Karpas-422 (cell line): Measurements from ENCODE around the gene MPP2. TPM values are rescaled to one million over a fixed set of nuclear protein-coding genes. Genes with fewer than 3 reads are reported as not detected.

Experiments used
- DNase-seq: peaks from one replicate; pipeline ENCODE4 v3.0.0-alpha.2; 2015
- H2AFZ ChIP-seq: fragments of 200-600 bp; sonication (generic); 2 replicates; pipeline ENCODE4 v1.6.1; 2014; ENCODE audit warnings: antibody characterized with exemption, low read length, mixed read lengths
- H3K27ac ChIP-seq: fragments of 200-600 bp; sonication (generic); 2 replicates; pipeline ENCODE4 v1.5.1; 2014; ENCODE audit warnings: mild to moderate bottlenecking, low read length, moderate library complexity
- H3K27me3 ChIP-seq: fragments of 200-600 bp; sonication (generic); 2 replicates; pipeline ENCODE4 v1.6.1; 2014; ENCODE audit warnings: low read length, mixed read lengths
- H3K36me3 ChIP-seq: fragments of 200-600 bp; sonication (generic); 2 replicates; pipeline ENCODE4 v1.6.1; 2014; ENCODE audit warnings: low read length, mixed read lengths; ENCODE audit not compliant: insufficient read depth
- H3K4me1 ChIP-seq: fragments of 200-600 bp; sonication (generic); 2 replicates; pipeline ENCODE4 v1.6.1; 2014; ENCODE audit warnings: mild to moderate bottlenecking, low read length, mixed read lengths
- H3K4me2 ChIP-seq: fragments of 200-600 bp; sonication (generic); 2 replicates; pipeline ENCODE4 v1.6.1; 2014; ENCODE audit warnings: low read length, low read depth, mild to moderate bottlenecking; ENCODE audit not compliant: poor library complexity, severe bottlenecking
- H3K4me3 ChIP-seq: fragments of 200-600 bp; sonication (generic); 2 replicates; pipeline ENCODE4 v1.5.1; 2014; ENCODE audit warnings: mild to moderate bottlenecking, antibody characterized with exemption, low read length, mixed read lengths
- H3K79me2 ChIP-seq: fragments of 200-600 bp; sonication (generic); 2 replicates; pipeline ENCODE4 v1.6.1; 2014; ENCODE audit warnings: mild to moderate bottlenecking, low read length, mixed read lengths
- H3K9ac ChIP-seq: fragments of 200-600 bp; sonication (generic); 2 replicates; pipeline ENCODE4 v1.6.0; 2014; ENCODE audit warnings: low read length
- H3K9me2 ChIP-seq: fragments of 200-600 bp; sonication (generic), shearing (Covaris generic); replicated peaks from 2 replicates; pipeline ENCODE4 v1.6.0; 2014; ENCODE audit warnings: mild to moderate bottlenecking, low read length, moderate library complexity; ENCODE audit not compliant: insufficient read depth
- H3K9me3 ChIP-seq: fragments of 300-700, 200-600 bp; sonication (generic); 2 replicates; pipeline ENCODE4 v1.6.1; 2014; ENCODE audit warnings: low read length, mixed read lengths
- H4K20me1 ChIP-seq: fragments of 200-600 bp; sonication (generic); 2 replicates; pipeline ENCODE4 v1.6.1; 2014; ENCODE audit warnings: mild to moderate bottlenecking, antibody characterized with exemption, low read length, low read depth; ENCODE audit not compliant: insufficient read depth
- total RNA-seq: library from RNA; depleted of rRNA; stranded (reverse); fragments of >200 nt; shearing (Covaris generic); gene quantifications from 2 replicates; pipeline ENCODE4 v1.2.3, GENCODE V29; 2014; ENCODE audit warnings: low replicate concordance

MPP2 gene
- total RNA-seq, 1 experiment from 2014 or later: not detected

- no peak overlapping the region for H3K4me3 ChIP-seq
- no peaks in the 10 kb centered on the region for H3K9me2 ChIP-seq
- H3K9ac ChIP-seq: no peak overlapping the region
- no peak overlapping the region for H3K27ac ChIP-seq
- H4K20me1 ChIP-seq: no peaks in the 10 kb centered on the region
- H3K79me2 ChIP-seq: no peaks in the 10 kb centered on the region
- H3K27me3 ChIP-seq: no peaks in the 10 kb centered on the region
- DNase-seq: no peak
- H3K4me1 ChIP-seq: no peaks in the 10 kb centered on the region
- no peak overlapping the region for H3K4me2 ChIP-seq
- H2AFZ ChIP-seq: no peak overlapping the region
- no peaks in the 10 kb centered on the region for H3K9me3 ChIP-seq
- H3K36me3 ChIP-seq: no peaks in the 10 kb centered on the region
Observed at GRCh38 chr17:43891851-43892646, 15.3 kb downstream of the MPP2 start.

GRCh38 chr17:43890240-43890639, 17.1 kb downstream of the MPP2 start:
- no peaks in the 10 kb centered on the region for H3K4me1 ChIP-seq

GRCh38 chr17:43888548-43888947, 18.8 kb downstream of the MPP2 start:
- H3K4me2 ChIP-seq: no peak overlapping the region
- no peak overlapping the region for H3K9ac ChIP-seq
- H3K9me3 ChIP-seq: no peaks in the 10 kb centered on the region
- H3K36me3 ChIP-seq: no peaks in the 10 kb centered on the region
- no peaks in the 10 kb centered on the region for H3K27me3 ChIP-seq
- no peaks in the 10 kb centered on the region for H3K4me1 ChIP-seq
- H4K20me1 ChIP-seq: no peaks in the 10 kb centered on the region
- no peaks in the 10 kb centered on the region for H3K9me2 ChIP-seq
- no peak overlapping the region for H3K27ac ChIP-seq
- H3K79me2 ChIP-seq: no peaks in the 10 kb centered on the region
- H2AFZ ChIP-seq: no peak overlapping the region
- no peak overlapping the region for H3K4me3 ChIP-seq
- no peak for DNase-seq

More at GRCh38 chr17:43890240-43890639, 17.1 kb downstream of the MPP2 start:
- Histone ChIP-seq H3K9ac (no peak overlapping the region), H3K36me3 (no peaks in the 10 kb centered on the region), H2AFZ (no peak overlapping the region), H3K79me2 (no peaks in the 10 kb centered on the region), H4K20me1 (no peaks in the 10 kb centered on the region), H3K9me2 (no peaks in the 10 kb centered on the region), H3K27me3 (no peaks in the 10 kb centered on the region), H3K27ac (no peak overlapping the region), H3K4me3 (no peak overlapping the region), H3K4me2 (no peak overlapping the region), H3K9me3 (no peaks in the 10 kb centered on the region)
- DNase-seq: no peak

GRCh38 chr17:43882761-43883415, 24.4 kb downstream of the MPP2 start:
- Histone ChIP-seq H4K20me1 (no peaks in the 10 kb centered on the region), H3K9ac (no peak overlapping the region), H2AFZ (no peak overlapping the region), H3K36me3 (no peaks in the 10 kb centered on the region), H3K4me3 (no peak overlapping the region), H3K9me3 (no peaks in the 10 kb centered on the region), H3K4me2 (no peak overlapping the region), H3K27me3 (no peaks in the 10 kb centered on the region), H3K4me1 (peaks cover 6% of the 10 kb centered on the region), H3K27ac (no peak overlapping the region), H3K79me2 (no peaks in the 10 kb centered on the region), H3K9me2 (no peaks in the 10 kb centered on the region)
- no peak for DNase-seq

GRCh38 chr17:43881758-43882505, 25.4 kb downstream of the MPP2 start:
- no peaks in the 10 kb centered on the region for H3K9me2 ChIP-seq
- no peaks in the 10 kb centered on the region for H3K27me3 ChIP-seq
- peaks cover 11% of the 10 kb centered on the region for H3K4me1 ChIP-seq
- H4K20me1 ChIP-seq: no peaks in the 10 kb centered on the region
- H3K36me3 ChIP-seq: no peaks in the 10 kb centered on the region
- H3K4me3 ChIP-seq: no peak overlapping the region
- no peak for DNase-seq
- H2AFZ ChIP-seq: no peak overlapping the region
- H3K9ac ChIP-seq: no peak overlapping the region
- H3K9me3 ChIP-seq: no peaks in the 10 kb centered on the region
- H3K4me2 ChIP-seq: no peak overlapping the region
- H3K27ac ChIP-seq: no peak overlapping the region
- H3K79me2 ChIP-seq: no peaks in the 10 kb centered on the region

GRCh38 chr17:43881181-43881580, 26.2 kb downstream of the MPP2 start:
- Histone ChIP-seq H3K9me3 (no peaks in the 10 kb centered on the region), H3K79me2 (no peaks in the 10 kb centered on the region), H2AFZ (no peak overlapping the region), H3K4me3 (no peak overlapping the region), H3K9ac (no peak overlapping the region), H3K27me3 (no peaks in the 10 kb centered on the region), H3K9me2 (no peaks in the 10 kb centered on the region), H3K27ac (no peak overlapping the region), H3K36me3 (no peaks in the 10 kb centered on the region), H3K4me1 (peaks cover 11% of the 10 kb centered on the region), H3K4me2 (no peak overlapping the region), H4K20me1 (no peaks in the 10 kb centered on the region)
- no peak for DNase-seq

GRCh38 chr17:43880420-43880991, 26.8 kb downstream of the MPP2 start:
- Histone ChIP-seq H3K9me2 (no peaks in the 10 kb centered on the region), H3K4me2 (no peak overlapping the region), H4K20me1 (no peaks in the 10 kb centered on the region), H3K9ac (no peak overlapping the region), H3K27me3 (no peaks in the 10 kb centered on the region), H3K9me3 (no peaks in the 10 kb centered on the region), H3K36me3 (no peaks in the 10 kb centered on the region), H3K27ac (no peak overlapping the region), H3K79me2 (no peaks in the 10 kb centered on the region), H2AFZ (no peak overlapping the region), H3K4me3 (no peak overlapping the region), H3K4me1 (peaks cover 11% of the 10 kb centered on the region)
- DNase-seq: peak; percentile 82
